ENCODE measurements around the gene MFGE8. TPM values are rescaled to one million over a fixed set of nuclear protein-coding genes. Genes with fewer than 3 reads are reported as not detected.
A peak's percentile ranks its signal among the peaks of the same experiment; 100 is the strongest.

MFGE8 gene, protein sequence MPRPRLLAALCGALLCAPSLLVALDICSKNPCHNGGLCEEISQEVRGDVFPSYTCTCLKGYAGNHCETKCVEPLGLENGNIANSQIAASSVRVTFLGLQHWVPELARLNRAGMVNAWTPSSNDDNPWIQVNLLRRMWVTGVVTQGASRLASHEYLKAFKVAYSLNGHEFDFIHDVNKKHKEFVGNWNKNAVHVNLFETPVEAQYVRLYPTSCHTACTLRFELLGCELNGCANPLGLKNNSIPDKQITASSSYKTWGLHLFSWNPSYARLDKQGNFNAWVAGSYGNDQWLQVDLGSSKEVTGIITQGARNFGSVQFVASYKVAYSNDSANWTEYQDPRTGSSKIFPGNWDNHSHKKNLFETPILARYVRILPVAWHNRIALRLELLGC
- 19.9 TPM for total RNA-seq (ENCODE audit: unreplicated experiment)
- long read RNA-seq, partial matches to known transcripts = 1 of 2 reads
- long read RNA-seq, other reads (novel, unspliced or antisense) = 1 of 2 reads

- no peaks in the 10 kb centered on the region for H3K36me3 Mint-ChIP-seq (ENCODE audit: unreplicated experiment)
- DNase-seq = peak; percentile 77
- peaks cover 8% of the 10 kb centered on the region for H3K9me3 Mint-ChIP-seq (ENCODE audit: unreplicated experiment)
- peaks cover 4% of the 10 kb centered on the region for H3K27me3 Mint-ChIP-seq (ENCODE audit: unreplicated experiment)
- H3K4me1 Mint-ChIP-seq (ENCODE audit: low read depth, unreplicated experiment) = peaks cover 11% of the 10 kb centered on the region
- H3K4me3 Mint-ChIP-seq (ENCODE audit: unreplicated experiment) = peak within 1 kb of the TSS; percentile 93
- TF ChIP-seq, protein P1, sequence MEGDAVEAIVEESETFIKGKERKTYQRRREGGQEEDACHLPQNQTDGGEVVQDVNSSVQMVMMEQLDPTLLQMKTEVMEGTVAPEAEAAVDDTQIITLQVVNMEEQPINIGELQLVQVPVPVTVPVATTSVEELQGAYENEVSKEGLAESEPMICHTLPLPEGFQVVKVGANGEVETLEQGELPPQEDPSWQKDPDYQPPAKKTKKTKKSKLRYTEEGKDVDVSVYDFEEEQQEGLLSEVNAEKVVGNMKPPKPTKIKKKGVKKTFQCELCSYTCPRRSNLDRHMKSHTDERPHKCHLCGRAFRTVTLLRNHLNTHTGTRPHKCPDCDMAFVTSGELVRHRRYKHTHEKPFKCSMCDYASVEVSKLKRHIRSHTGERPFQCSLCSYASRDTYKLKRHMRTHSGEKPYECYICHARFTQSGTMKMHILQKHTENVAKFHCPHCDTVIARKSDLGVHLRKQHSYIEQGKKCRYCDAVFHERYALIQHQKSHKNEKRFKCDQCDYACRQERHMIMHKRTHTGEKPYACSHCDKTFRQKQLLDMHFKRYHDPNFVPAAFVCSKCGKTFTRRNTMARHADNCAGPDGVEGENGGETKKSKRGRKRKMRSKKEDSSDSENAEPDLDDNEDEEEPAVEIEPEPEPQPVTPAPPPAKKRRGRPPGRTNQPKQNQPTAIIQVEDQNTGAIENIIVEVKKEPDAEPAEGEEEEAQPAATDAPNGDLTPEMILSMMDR (IDR thresholded peaks at IDR 0.05; ENCODE audit: partially characterized antibody, unreplicated experiment) = peak; percentile 26
- no peak within 1 kb of the TSS for H3K27ac Mint-ChIP-seq (ENCODE audit: unreplicated experiment)
These were observed at the start of gene MFGE8 for GRCh38 chr15:88913017-88913849. Gene MFGE8 (minus strand): TSS chr15:88913379. CDS start chr15:88913319, 60 bp downstream.

DNA sequence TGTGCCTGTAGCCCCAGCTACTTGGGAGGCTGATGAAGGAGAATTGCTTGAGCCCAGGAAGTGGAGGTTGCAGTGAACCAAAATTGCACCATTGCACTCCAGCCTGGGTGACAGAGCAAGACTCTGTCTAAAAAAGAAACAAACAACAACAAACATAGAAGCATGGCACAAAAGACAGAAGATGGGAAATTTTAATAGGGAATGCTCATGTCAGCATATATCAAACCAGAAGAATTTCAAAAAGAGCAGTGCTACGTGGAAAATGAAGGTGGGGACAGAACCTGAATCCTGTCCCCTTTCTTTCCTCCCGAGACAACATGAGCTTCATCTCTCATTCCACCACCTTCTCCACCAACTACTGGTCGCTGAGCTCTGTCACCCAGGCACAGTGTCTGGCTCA, 46.3 kb upstream of the MFGE8 start:
- Mint-ChIP-seq H3K4me3 (ENCODE audit: unreplicated experiment) (no peak overlapping the region), H3K27ac (ENCODE audit: unreplicated experiment) (no peak overlapping the region), H3K27me3 (ENCODE audit: unreplicated experiment) (peaks cover 2% of the 10 kb centered on the region), H3K36me3 (ENCODE audit: unreplicated experiment) (peaks cover 11% of the 10 kb centered on the region), H3K4me1 (ENCODE audit: low read depth, unreplicated experiment) (peaks cover 6% of the 10 kb centered on the region), H3K9me3 (ENCODE audit: unreplicated experiment) (no peaks in the 10 kb centered on the region)
- TF ChIP-seq, protein P1 (IDR thresholded peaks at IDR 0.05; ENCODE audit: partially characterized antibody, unreplicated experiment) = no peak
- DNase-seq = no peak

DNA sequence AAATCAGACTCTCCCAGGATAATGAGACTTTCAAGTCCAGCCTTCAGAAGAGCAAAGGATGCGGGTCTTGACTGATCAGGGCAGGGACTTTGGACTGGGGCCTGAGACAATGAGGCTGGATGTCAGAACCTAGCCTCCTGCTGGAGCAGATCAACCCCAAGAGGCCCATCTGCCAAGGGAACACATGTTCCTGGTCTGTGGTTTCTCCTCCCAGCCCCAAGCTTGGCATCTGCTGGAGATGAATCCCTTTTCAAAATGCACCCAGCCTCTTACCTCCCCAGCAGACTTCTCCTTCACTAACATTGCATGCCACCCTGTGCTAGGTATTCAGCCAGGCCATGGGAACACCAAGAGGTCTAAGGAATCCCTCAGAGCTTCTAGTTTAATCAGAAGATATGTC, 43.7 kb upstream of the MFGE8 start:
- peaks cover 1% of the 10 kb centered on the region for H3K9me3 Mint-ChIP-seq (ENCODE audit: unreplicated experiment)
- H3K36me3 Mint-ChIP-seq (ENCODE audit: unreplicated experiment) = peaks cover 3% of the 10 kb centered on the region
- TF ChIP-seq, protein P1 (IDR thresholded peaks at IDR 0.05; ENCODE audit: partially characterized antibody, unreplicated experiment) = no peak

GRCh38 chr15:88956263-88956662, 43.1 kb upstream of the MFGE8 start:
- peaks cover 10% of the 10 kb centered on the region for H3K4me1 Mint-ChIP-seq (ENCODE audit: low read depth, unreplicated experiment)
- no peak overlapping the region for H3K27ac Mint-ChIP-seq (ENCODE audit: unreplicated experiment)
- H3K36me3 Mint-ChIP-seq (ENCODE audit: unreplicated experiment) = peaks cover 3% of the 10 kb centered on the region
- TF ChIP-seq, protein P1 (IDR thresholded peaks at IDR 0.05; ENCODE audit: partially characterized antibody, unreplicated experiment) = no peak
- no peak overlapping the region for H3K4me3 Mint-ChIP-seq (ENCODE audit: unreplicated experiment)
- H3K27me3 Mint-ChIP-seq (ENCODE audit: unreplicated experiment) = peaks cover 2% of the 10 kb centered on the region
- no peak for DNase-seq
- peaks cover 1% of the 10 kb centered on the region for H3K9me3 Mint-ChIP-seq (ENCODE audit: unreplicated experiment)

More for the DNA sequence above, 43.7 kb upstream of the MFGE8 start:
- no peak for DNase-seq
- no peak overlapping the region for H3K4me3 Mint-ChIP-seq (ENCODE audit: unreplicated experiment)
- H3K27me3 Mint-ChIP-seq (ENCODE audit: unreplicated experiment) = peaks cover 2% of the 10 kb centered on the region
- no peak overlapping the region for H3K27ac Mint-ChIP-seq (ENCODE audit: unreplicated experiment)
- H3K4me1 Mint-ChIP-seq (ENCODE audit: low read depth, unreplicated experiment) = peaks cover 10% of the 10 kb centered on the region
